MM.1S (cell line): ENCODE measurements around the gene IMPG1.

ENCODE experiments used
- CTCF ChIP-seq: fragments of 300-600 bp; sonication (generic); IDR thresholded peaks from 2 replicates; pipeline ENCODE4 v1.5.1; 2016; ENCODE audit warnings: antibody characterized with exemption, low read length, mixed read lengths
- EZH2 ChIP-seq: fragments of 300-600 bp; sonication (generic); optimal IDR thresholded peaks from 2 replicates; pipeline ENCODE3; 2017; ENCODE audit warnings: low read depth, mild to moderate bottlenecking, antibody characterized with exemption, low read length, mixed read lengths
- EZH2phosphoT487 ChIP-seq: fragments of 300-600 bp; sonication (generic); IDR thresholded peaks from 2 replicates; pipeline ENCODE4 v1.6.1; 2018; ENCODE audit warnings: antibody characterized with exemption, low read length

DNA sequence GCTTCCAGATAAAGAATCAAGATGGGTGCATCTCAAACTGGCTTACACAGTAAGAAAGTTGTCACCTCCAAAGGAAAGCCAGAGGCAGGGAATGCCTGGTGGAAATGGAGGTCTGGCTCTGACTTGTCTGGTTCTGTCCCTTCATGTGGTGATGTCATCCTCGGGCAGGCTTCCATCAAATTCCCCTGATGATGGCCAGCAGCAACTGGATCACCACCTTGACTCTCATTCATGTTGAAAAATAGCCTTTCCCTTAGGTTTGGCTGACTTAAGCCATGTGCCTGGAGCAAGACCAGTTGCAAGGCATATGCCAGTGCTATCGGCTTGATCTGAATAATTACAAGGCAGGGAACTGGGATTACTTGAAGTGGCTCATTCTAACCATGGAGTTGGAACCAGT, 28.8 kb downstream of the IMPG1 start:
- TF ChIP-seq CTCF = no peak
- TF ChIP-seq EZH2phosphoT487 = no peak
- TF ChIP-seq EZH2 = no peak
